Pancreas (tissue), 10 donors: ENCODE measurements around the gene ERN1. TPM values are rescaled to one million over a fixed set of nuclear protein-coding genes. Genes with fewer than 3 reads are reported as not detected.
A peak's percentile ranks its signal among the peaks of the same experiment; 100 is the strongest.

ENCODE experiments used
- ATAC-seq, 4 donors: fragments of 200-7000 bp; cut with Tn5 transposase; one replicate each; pipeline versions ENCODE4 v1.8.0 to v1.9.1; 2020; ENCODE audit warnings: mild to moderate bottlenecking in 4 of 4, moderate library complexity in 4 of 4
- DNase-seq, 6 donors: peaks; one replicate each; pipeline ENCODE4 v3.0.0-alpha.2; 2020
- FAIRE-seq: peaks from 2 replicates; lab custom pipeline; 2012; peaks lifted over from hg19 to GRCh38; lab: Jason Lieb, UNC
- H3K27ac ChIP-seq, 4 donors: fragments of 200-600 bp; sonication (generic); 1 replicate in 3 of 4; 2 replicates in 1 of 4; pipeline versions ENCODE4 v1.5.0 to v1.8.0; 2020
- H3K27me3 ChIP-seq, 4 donors: fragments of 200-600 bp; one replicate each; pipeline ENCODE4 v1.8.0; 2021
- H3K36me3 ChIP-seq, 3 donors: fragments of 200-600 bp; sonication (generic) in 1 of 3; one replicate each; pipeline versions ENCODE4 v1.5.0 to v1.8.0; 2020 to 2021
- H3K4me1 ChIP-seq, 3 donors: fragments of 200-600 bp; one replicate each; pipeline ENCODE4 v1.8.0; 2021
- H3K4me3 ChIP-seq, 4 donors: fragments of 200-600 bp; sonication (generic) in 2 of 4; one replicate each; pipeline versions ENCODE4 v1.5.0 to v1.8.0; 2020 to 2021
- H3K9me3 ChIP-seq, 4 donors: fragments of 200-600 bp; one replicate each; pipeline ENCODE4 v1.8.0; 2021
- WGBS, 2 donors: extraction: QIAGEN DNeasy Blood & Tissue Kit; methylation state at CpG; one replicate each; pipeline ENCODE4 v1.1.7; 2013; 5-methylcytosine and 5-hydroxymethylcytosine counted together
- intact Hi-C, 3 donors: fragments of 100-400 bp; cut with DNase I; formaldehyde crosslinking; loops; one replicate each; pipeline versions ENCODE4 v1.11.1 to v1.14.2; 2022
- polyA plus RNA-seq, 2 donors: library from polyadenylated mRNA; stranded (reverse); fragments of 200-250 nt; gene quantifications; one replicate each; pipeline ENCODE4 v1.2.3, GENCODE V29; 2013
- total RNA-seq, 6 donors: library from RNA; stranded (reverse); fragmentation: NEBNext Ultra II Directional in 4 of 6; extraction: Animal tissue kit (Norgen Biotek cat#: 25700) in 4 of 6; gene quantifications; one replicate each; pipeline versions ENCODE4 v1.2.1 to v1.2.4, GENCODE V29; 2021 to 2023
- TF ChIP-seq, protein P1 (sequence below), 4 donors: fragments of 200-600 bp; sonication (generic) in 3 of 4; IDR thresholded peaks; one replicate each; pipeline versions ENCODE4 v1.5.0 to v1.8.0; 2021; ENCODE audit warnings: antibody characterized with exemption in 4 of 4
- donor health status: healthy with polysubstance abuse.
- donor health status: DM: no; HTN: no; CAD: no; lungs with moderate emphysema.
- donor health status: DM: no; HTN: no; CAD: no.
- donor health status: control.
- donor health status: control.
- donor health status: Bipolar disorder and iron deficiency.
- donor health status: DM: yes; HTN: yes; CAD: no.
- donor health status: DM: no; HTN: no; CAD: no.
- donor health status: DM: no; HTN: no; CAD: no.
- donor health status: DM: yes; HTN: yes; CAD: no.

ERN1 gene
- total and polyA plus RNA-seq, 8 donors: 10.4 to 151 (median 39.1) TPM

DNA sequence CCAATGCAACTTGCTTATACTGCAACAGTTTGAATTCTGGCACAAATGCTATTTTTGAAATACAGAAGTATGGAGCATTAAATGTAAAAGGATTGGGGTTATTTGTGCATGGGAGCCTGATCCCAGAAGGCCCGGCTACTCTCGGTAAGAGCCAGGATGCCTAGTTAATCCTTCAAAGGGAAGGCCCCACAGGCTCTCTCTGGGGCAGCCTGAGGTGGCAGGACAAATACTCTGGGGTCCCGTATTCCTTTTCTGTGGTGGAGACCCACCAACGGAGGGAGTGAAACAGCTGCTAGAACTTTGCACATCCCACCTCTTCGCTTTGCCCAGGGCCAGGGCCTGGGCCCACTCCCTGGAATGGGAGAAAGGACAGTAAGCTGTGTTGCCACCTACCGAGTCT is 30.4 kb downstream of the ERN1 start:
- intact Hi-C loops: no loop called here
- Histone ChIP-seq H3K4me1 (peaks cover 16 to 45% (median 20%) of the 10 kb centered on the region in 3 donors), H3K9me3 (no peaks in the 10 kb centered on the region), H3K27ac (peak overlapping the region in 3 of 4 donors; percentile 24 to 64 (median 30)), H3K27me3 (no peaks in the 10 kb centered on the region), H3K4me3 (no peak overlapping the region), H3K36me3 (peaks cover 0 to 9% (median 2%) of the 10 kb centered on the region in 3 donors)
- WGBS, 2 donors: 69 to 75% methylated on average over 6 of the region's 6 CpGs
- no peak for FAIRE-seq
- ATAC-seq: peak in 1 of 4 donors; percentile 11
- TF ChIP-seq, protein P1, sequence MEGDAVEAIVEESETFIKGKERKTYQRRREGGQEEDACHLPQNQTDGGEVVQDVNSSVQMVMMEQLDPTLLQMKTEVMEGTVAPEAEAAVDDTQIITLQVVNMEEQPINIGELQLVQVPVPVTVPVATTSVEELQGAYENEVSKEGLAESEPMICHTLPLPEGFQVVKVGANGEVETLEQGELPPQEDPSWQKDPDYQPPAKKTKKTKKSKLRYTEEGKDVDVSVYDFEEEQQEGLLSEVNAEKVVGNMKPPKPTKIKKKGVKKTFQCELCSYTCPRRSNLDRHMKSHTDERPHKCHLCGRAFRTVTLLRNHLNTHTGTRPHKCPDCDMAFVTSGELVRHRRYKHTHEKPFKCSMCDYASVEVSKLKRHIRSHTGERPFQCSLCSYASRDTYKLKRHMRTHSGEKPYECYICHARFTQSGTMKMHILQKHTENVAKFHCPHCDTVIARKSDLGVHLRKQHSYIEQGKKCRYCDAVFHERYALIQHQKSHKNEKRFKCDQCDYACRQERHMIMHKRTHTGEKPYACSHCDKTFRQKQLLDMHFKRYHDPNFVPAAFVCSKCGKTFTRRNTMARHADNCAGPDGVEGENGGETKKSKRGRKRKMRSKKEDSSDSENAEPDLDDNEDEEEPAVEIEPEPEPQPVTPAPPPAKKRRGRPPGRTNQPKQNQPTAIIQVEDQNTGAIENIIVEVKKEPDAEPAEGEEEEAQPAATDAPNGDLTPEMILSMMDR (IDR thresholded peaks at IDR 0.05): no peak
- no peak for DNase-seq

DNA sequence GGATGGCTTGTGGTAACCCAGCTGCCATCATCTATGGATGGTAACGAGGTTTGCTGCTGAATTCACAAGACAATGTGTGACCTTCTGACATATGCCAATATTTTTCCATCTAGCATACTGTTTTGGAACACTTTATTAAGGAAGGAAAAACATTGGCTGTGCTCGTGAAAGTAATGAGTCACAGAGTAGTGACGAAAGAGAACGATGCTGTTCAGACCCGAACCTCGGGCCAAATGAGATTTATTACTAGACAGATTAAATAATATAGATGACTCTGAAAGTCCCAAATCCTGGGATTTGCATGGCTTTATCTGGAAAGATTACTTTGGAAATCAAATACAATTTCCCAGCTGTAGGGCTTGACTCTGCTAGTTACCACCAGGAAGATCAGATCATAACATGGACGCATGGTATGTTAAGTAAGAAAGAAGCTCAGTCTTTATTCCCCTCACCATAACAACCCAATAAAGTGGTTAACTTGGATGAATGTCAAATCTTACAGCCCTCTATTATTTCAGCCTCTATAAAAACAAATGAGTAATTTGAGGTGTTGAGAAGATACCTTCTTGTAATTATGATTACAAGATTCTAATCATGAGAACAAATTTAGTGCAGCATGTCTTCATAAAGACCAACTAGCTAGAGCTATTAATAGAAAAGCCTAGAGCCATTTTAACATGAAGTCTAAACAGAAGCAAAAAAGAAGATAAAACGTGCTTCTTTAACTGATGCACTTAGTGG is 32.6 kb downstream of the ERN1 start:
- WGBS, 2 donors: 64 to 75% methylated on average over 8 of the region's 8 CpGs

DNA sequence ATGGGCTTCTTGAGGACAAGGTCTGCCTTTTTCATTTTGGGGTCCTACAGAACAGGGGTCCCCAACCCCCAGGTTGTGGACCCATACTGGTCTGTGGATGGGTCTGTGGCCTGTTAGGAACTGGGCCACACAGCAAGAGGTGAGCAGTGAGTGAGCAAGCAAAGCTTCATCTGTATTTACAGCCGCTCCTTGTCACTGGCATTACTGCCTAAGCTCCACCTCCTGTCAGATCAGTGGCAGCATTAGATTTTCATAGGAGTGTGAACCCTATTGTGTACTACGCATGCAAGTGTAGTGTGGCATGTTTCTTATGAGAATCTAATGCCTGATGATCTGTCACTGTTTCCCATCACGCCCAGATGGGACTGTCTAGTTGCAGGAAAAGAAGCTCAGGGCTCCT is 33.9 kb downstream of the ERN1 start:
- Histone ChIP-seq H3K4me3 (no peak overlapping the region), H3K4me1 (peaks cover 26 to 66% (median 28%) of the 10 kb centered on the region in 3 donors), H3K27ac (peak overlapping the region in 3 of 4 donors; percentile 14 to 84 (median 60)), H3K27me3 (no peaks in the 10 kb centered on the region), H3K9me3 (no peaks in the 10 kb centered on the region), H3K36me3 (peaks cover 0 to 9% (median 2%) of the 10 kb centered on the region in 3 donors)
- TF ChIP-seq, protein P1 (IDR thresholded peaks at IDR 0.05): no peak
- ATAC-seq (no peak), DNase-seq (no peak), FAIRE-seq (no peak)
- intact Hi-C loops: no loop called here
- 89 to 95% methylated on average over 3 of the region's 3 CpGs for WGBS, 2 donors

More for the DNA sequence above, 32.6 kb downstream of the ERN1 start:
- Histone ChIP-seq H3K36me3 (peaks cover 0 to 9% (median 2%) of the 10 kb centered on the region in 3 donors), H3K27ac (no peak overlapping the region), H3K9me3 (no peaks in the 10 kb centered on the region), H3K4me3 (no peak overlapping the region), H3K4me1 (peaks cover 22 to 57% (median 28%) of the 10 kb centered on the region in 3 donors), H3K27me3 (no peaks in the 10 kb centered on the region)
- ATAC-seq: no peak
- intact Hi-C loops: no loop called here
- FAIRE-seq: no peak
- no peak for DNase-seq
- TF ChIP-seq, protein P1 (IDR thresholded peaks at IDR 0.05): no peak

DNA sequence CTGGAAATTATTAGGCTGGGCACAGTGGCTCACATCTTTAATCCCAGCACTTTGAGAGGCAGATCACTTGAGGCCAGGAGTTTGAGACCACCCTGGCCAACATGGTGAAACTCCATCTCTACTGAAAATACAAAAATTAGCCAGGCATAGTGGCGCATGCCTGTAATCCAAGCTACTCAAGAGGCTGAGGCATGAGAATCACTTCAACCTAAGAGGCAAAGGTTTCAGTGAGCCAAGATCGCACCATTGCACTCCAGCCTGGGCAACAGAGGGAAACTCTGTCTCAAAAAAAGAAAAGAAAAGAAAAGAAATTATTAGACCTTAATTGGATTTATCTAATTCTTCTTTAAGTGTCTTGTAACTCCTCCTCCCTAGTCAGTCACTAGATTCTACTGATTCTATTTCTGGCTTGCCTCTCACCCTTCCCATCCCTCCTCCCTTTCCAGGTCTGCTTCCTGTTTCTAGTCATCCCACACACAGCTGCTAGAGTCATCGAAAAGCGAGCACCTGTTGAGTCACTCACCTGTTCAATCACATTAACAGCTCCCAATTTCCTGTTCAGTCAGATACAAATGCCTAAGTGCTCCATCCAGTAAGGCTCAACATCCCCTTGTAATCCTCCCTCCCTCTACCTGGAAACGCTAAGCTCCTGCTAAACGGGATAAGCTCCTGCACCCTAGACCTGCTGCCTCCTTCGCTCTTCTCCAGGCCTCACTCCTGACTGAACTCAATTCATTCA is 34.6 kb downstream of the ERN1 start:
- Histone ChIP-seq H3K36me3 (peaks cover 0 to 9% (median 2%) of the 10 kb centered on the region in 3 donors), H3K9me3 (no peaks in the 10 kb centered on the region), H3K27me3 (no peaks in the 10 kb centered on the region), H3K4me3 (no peak overlapping the region), H3K27ac (peak overlapping the region in 3 of 4 donors; percentile 14 to 84 (median 60)), H3K4me1 (peaks cover 26 to 74% (median 30%) of the 10 kb centered on the region in 3 donors)
- peak; percentile 78 to 89 (median 82) for ATAC-seq
- no peak for FAIRE-seq
- intact Hi-C loops: no loop called here
- 58 to 60% methylated on average over 7 of the region's 7 CpGs for WGBS, 2 donors
- DNase-seq: peak in 3 of 6 donors; percentile 55 to 69 (median 64)
- TF ChIP-seq, protein P1 (IDR thresholded peaks at IDR 0.05): no peak
